Measurements from ENCODE around the gene CCDC40. TPM values are rescaled to one million over a fixed set of nuclear protein-coding genes. Genes with fewer than 3 reads are reported as not detected.

CCDC40 gene
- total and polyA plus RNA-seq, 2 of the 13 experiments (the other 11 are each of a cell fraction or from before 2014, with no cell fraction given) = 4.1 to 5.5 TPM

GRCh38 chr17:79993390-79994227 lies 42.8 kb upstream of the CCDC40 start (continued):
- TF ChIP-seq ZNF362 (CRISPR knock-in tag; IDR thresholded peaks at IDR 0.05; ENCODE audit: borderline replicate concordance) (peak; percentile 75; the same call in 1 of the 2 replicates), XBP1 (CRISPR knock-in tag; IDR thresholded peaks at IDR 0.05) (peak; percentile 92), MLLT10 (CRISPR knock-in tag; IDR thresholded peaks at IDR 0.05) (no peak), THAP7 (CRISPR knock-in tag; IDR thresholded peaks at IDR 0.05) (peak; percentile 86; the same call in 1 of the 2 replicates), U2AF2 (IDR thresholded peaks at IDR 0.05; ENCODE audit: low read depth, low read length) (no peak), SMARCE1 (IDR thresholded peaks at IDR 0.05; ENCODE audit: borderline replicate concordance) (no peak), HNF4G (IDR thresholded peaks at IDR 0.05; ENCODE audit: borderline replicate concordance, low read depth, low read length) (peak; percentile 66), HNF4G (CRISPR knock-in tag; IDR thresholded peaks at IDR 0.05; ENCODE audit: borderline replicate concordance, low read depth) (peak; percentile 95), ZNF724P (CRISPR knock-in tag; IDR thresholded peaks at IDR 0.05; ENCODE audit: borderline replicate concordance) (peak; percentile 75), SAFB2 (CRISPR knock-in tag; IDR thresholded peaks at IDR 0.05; ENCODE audit: borderline replicate concordance, low read depth) (no peak), HES4 (CRISPR knock-in tag; IDR thresholded peaks at IDR 0.05; ENCODE audit: borderline replicate concordance) (no peak; the same call in 1 of the 2 replicates), POLR2AphosphoS5 (IDR thresholded peaks at IDR 0.05; ENCODE audit: low read depth, low read length) (peak; percentile 82), MEIS2 (CRISPR knock-in tag; IDR thresholded peaks at IDR 0.05) (peak; percentile 98), ZSCAN22 (CRISPR knock-in tag; IDR thresholded peaks at IDR 0.05) (peak; percentile 62; the same call in 1 of the 2 replicates), CEBPB (IDR thresholded peaks at IDR 0.05; ENCODE audit: borderline replicate concordance, low read depth, low read length) (peak; percentile 96), HBP1 (CRISPR knock-in tag; IDR thresholded peaks at IDR 0.05; ENCODE audit: low read depth) (peak; percentile 90; the same call in 1 of the 2 replicates), KLF15 (CRISPR knock-in tag; IDR thresholded peaks at IDR 0.05; ENCODE audit: borderline replicate concordance) (0 out of 2 replicates have a peak, but pooled peaks have one; percentile 58), ZBTB1 (CRISPR knock-in tag; IDR thresholded peaks at IDR 0.05; ENCODE audit: borderline replicate concordance) (no peak; the same call in 1 of the 2 replicates), ZNF704 (CRISPR knock-in tag; IDR thresholded peaks at IDR 0.05; ENCODE audit: borderline replicate concordance) (peak; percentile 69), ZNF143 (CRISPR knock-in tag; IDR thresholded peaks at IDR 0.05) (peak; percentile 71), CREBL2 (CRISPR knock-in tag; IDR thresholded peaks at IDR 0.05; ENCODE audit: borderline replicate concordance) (peak; percentile 87; the same call in 1 of the 2 replicates), NKX3-1 (CRISPR knock-in tag; IDR thresholded peaks at IDR 0.05) (peak; percentile 92; the same call in 1 of the 2 replicates), ZNF501 (CRISPR knock-in tag; IDR thresholded peaks at IDR 0.05) (peak; percentile 75), ZNF136 (CRISPR knock-in tag; IDR thresholded peaks at IDR 0.05; ENCODE audit: low read depth) (peak; percentile 70; the same call in 1 of the 2 replicates), PHF21A (CRISPR knock-in tag; IDR thresholded peaks at IDR 0.05) (peak; percentile 100)
